GM21515 (cell line): ENCODE results near the gene GPANK1.
A peak's percentile ranks its signal among the peaks of the same experiment; 100 is the strongest.

ENCODE experiments used
- ATAC-seq: cut with Tn5 transposase; IDR thresholded peaks from one replicate; pipeline ENCODE4 v1.9.1; 2021; ENCODE audit not compliant: unreplicated experiment

Gene GPANK1

GRCh38 chr6:31663961-31664789 is 622 bp downstream of the GPANK1 start:
- ATAC-seq: no peak

GRCh38 chr6:31663126-31663960 is 1.5 kb downstream of the GPANK1 start:
- no peak for ATAC-seq

- ATAC-seq: no peak
These were observed 2.6 kb downstream of the GPANK1 start for GRCh38 chr6:31662124-31662723.

GRCh38 chr6:31661262-31662123 is 3.3 kb downstream of the GPANK1 start:
- ATAC-seq: no peak

GRCh38 chr6:31660381-31661261 is 4.2 kb downstream of the GPANK1 start, which contains the start of gene C6orf47:
Gene C6orf47 (minus strand): TSS chr6:31660778. CDS start chr6:31659947, 831 bp downstream.
- no peak for ATAC-seq

- no peak for ATAC-seq
These were observed 5.0 kb downstream of the GPANK1 start for GRCh38 chr6:31659649-31660380.

- no peak for ATAC-seq
These were observed 5.7 kb downstream of the GPANK1 start for GRCh38 chr6:31658983-31659648.

- no peak for ATAC-seq
These were observed 6.6 kb downstream of the GPANK1 start for GRCh38 chr6:31658158-31658688.

GRCh38 chr6:31657406-31658157 is 7.2 kb downstream of the GPANK1 start:
- ATAC-seq: no peak

- no peak for ATAC-seq
These were observed 9.2 kb downstream of the GPANK1 start, which contains the start of gene APOM for GRCh38 chr6:31655349-31656237. Gene APOM (plus strand): TSS chr6:31655894. CDS start chr6:31655967, 73 bp downstream.

GRCh38 chr6:31654574-31655348 is 10.0 kb downstream of the GPANK1 start:
- ATAC-seq: no peak

- ATAC-seq: peak; percentile 50
These were observed 11.7 kb downstream of the GPANK1 start for GRCh38 chr6:31652925-31653724.

- ATAC-seq: peak; percentile 41
These were observed 13.1 kb downstream of the GPANK1 start for GRCh38 chr6:31651602-31652191.

GRCh38 chr6:31645325-31645724 is 19.5 kb downstream of the GPANK1 start:
- no peak for ATAC-seq
